ENCODE data around the gene CCDC7.
"Not testable (repeated sequence)": the region's sequence is repeated elsewhere in the genome, so short reads cannot be mapped to it uniquely, and the experiment has no call there.

DNA sequence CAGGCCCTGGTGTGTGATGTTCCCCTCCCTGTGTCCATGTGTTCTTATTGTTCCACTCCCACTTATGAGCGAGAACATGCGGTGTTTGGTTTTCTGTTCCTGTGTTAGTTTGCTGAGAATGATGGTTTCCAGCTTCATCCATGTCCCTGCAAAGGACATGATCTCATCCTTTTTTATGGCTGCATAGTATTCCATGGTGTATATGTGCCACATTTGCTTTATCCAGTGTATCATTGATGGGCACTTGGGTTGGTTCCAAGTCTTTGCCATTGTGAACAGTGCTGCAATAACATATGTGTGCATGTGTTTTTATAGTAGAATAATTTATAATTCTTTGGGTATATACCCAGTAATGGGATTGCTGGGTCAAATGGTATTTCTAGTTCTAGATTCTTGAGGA is 48.6 kb downstream of the CCDC7 start:
- not testable (repeated sequence) for TF ChIP-seq POLR2A (IDR thresholded peaks at IDR 0.05; ENCODE audit: low read length); GATA1 (IDR thresholded peaks at IDR 0.05; ENCODE audit: low read depth, low read length)
